GM19043 (cell line): ENCODE data around the gene TMEM245.

Source experiments
- ATAC-seq: cut with Tn5 transposase; IDR thresholded peaks from one replicate; pipeline ENCODE4 v1.9.1; 2021; ENCODE audit warnings: low read depth; ENCODE audit not compliant: unreplicated experiment

The TMEM245 gene

DNA sequence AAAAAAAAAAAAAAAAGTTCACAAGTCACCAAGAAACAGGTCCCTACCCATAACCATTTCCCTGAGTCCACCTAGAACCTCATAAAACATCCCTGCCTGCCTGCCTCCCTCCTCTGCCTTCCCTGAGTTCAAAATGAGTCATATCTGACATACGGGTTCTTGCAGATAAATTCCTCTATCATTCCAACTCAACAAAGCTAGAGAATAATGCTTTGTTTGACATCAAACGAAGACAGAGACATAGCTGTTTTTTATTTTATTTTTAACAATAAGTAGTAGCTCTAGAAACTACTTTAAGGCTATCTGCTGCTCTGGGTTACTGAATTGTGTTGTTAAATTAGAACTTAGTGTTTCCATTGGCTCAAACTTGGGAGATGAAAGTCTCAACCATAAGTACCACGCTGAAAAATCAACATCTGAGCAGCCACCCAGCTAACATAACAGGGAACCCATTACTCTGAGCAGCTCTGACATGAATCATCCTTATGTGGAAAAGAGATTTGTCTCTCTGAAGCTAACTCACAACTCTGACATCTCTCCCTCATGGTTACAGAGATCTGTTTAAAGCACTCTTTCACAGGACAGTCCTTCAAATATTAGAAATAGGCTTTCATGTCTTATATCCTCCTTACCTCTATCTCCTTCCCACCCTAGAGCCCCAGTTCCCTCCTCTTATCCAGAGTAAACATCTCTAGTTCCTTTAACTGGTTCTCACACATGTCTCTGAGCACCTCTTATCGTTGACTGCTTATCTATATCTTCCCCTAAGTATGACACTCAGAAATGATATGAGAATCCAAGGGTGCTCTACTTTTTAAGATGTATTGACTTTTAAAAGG, 12.1 kb downstream of the TMEM245 start:
- ATAC-seq: no peak

DNA sequence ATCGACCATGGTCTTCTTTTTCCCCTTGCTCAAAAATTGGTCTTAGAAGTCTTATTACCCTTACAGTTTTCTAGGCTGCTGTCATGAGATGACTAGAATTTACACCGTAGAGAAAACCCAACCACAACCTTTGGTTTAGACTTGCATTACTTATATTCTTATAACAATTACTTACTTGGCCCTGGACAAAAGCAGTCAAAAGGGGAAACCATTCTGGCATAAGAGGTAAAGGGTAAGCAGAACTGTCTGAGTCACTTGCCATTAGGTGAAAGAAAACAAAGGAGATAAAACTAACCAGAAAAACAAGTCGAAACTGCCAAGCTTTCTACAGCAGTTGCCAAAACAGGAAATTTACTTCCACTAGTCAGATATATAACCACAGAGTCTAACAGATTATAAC, 17.9 kb downstream of the TMEM245 start:
- ATAC-seq: peak; percentile 71

DNA sequence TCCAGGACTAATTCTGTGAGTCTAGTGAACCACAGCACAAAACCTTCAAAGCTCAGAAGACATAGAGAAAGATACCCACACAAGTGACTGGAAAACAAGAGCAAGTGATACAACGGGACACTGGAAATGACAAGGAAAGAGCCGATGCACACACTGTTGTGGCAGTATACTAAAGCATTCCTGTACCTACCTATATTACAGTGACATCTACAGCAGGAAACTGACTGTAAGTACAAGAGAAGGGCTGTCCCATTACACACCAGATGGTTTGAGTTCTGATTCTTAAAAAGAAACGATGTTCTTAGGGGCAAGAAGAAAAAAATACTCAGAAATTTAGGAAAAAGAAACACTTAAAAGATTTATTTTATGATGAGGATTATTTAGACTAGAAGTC, 18.5 kb downstream of the TMEM245 start:
- ATAC-seq: no peak

DNA sequence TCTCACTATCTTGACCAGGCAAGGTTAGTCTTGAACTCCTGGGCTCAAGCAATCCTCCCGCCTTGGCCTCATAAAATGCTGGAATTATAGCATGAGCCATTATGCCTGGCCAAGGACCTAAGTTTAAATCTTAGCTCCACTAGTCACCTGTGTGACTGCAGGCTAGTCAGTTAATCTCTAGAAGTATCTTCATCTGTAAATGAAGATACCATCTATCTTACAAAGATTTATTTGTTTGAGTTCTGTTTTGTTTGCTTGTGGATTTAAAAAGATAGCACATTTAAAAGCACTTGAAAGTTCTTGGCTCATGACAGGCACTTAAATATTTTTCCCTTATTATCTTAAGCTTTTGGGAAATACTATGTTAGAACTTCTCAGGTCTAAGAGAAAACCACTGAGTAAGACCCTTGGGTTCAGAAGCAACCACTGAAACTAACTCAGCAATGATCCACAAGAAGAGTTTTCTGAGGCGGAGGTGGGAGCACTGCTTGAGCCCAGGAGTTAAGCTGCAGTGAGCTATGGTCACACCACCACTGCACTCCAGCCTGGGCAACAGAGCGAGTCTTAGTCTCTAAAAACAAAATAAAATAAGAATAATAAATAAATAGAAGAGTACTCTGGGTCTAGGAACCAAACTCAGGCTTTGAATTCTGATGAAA, 19.1 kb downstream of the TMEM245 start:
- no peak for ATAC-seq

DNA sequence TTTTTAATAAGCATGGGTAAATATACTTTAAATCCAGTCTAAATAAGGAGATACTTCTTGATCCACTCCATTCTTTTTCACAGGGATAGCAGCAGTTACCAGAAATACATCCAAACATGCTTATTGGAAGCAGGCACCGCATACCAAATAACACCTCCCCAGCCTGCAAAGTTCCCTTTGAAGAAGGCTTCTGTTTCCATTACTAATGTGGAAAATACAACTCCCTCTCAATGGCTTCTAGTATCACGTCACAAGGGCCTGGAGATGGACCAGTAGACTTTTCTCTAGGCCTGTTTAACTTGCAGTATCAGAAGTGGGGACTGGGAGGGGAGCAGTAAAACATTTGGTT, 20.8 kb downstream of the TMEM245 start:
- ATAC-seq: no peak

DNA sequence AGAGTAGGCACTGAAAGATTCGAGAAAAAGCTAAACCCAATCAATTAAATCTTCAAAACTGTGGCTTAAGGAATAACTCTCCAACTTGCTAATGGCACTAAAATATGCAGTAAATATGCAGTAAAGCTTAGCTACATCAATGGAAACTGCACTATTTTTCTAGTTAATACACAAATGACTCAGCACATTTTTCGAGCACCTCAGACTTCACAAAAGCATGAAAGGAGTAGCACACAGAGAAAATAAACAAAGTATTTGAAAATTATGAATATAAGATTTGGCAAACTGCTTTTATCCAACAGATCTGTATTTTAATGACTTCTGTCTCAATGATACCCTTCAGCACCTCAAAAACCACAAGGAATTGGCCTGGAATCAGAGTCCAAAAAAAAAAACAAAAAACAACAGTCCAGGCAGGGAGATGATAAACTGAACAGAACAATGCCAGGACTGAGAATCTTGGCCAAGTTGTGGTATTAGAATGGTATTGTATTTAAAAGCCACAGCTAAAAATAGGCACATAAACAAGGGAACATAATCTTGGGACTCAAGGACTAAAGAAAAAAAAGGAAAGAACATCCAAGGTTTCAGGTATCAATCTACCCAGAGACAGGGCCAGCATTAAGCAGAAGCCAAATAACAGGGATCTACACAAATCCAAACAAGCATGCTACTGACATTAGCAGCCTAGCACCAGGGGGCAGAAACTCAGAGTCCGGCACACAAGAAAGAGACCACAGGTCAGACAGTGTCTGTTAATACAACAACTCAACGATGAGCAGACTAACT, 21.4 kb downstream of the TMEM245 start:
- ATAC-seq: peak; percentile 37

DNA sequence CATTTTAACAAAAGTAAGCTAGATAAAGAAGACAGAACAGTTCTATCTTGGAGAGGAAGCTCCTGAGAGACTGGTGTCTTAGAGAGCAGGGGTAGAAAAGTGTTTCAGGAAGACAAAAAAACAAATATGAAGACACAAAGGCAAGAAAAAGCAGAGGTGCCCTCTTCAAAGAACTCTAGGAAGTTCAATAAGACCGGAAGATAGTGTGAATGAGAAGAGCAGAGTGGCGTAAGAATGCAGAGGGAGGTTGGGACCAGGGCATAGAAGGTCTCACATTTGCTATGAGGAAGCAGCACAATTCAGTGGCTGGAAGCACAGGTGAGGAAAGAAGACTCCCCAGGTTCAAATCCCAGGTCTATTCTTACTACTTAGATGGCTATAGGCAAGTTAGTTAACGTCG, 22.6 kb downstream of the TMEM245 start:
- ATAC-seq: no peak

DNA sequence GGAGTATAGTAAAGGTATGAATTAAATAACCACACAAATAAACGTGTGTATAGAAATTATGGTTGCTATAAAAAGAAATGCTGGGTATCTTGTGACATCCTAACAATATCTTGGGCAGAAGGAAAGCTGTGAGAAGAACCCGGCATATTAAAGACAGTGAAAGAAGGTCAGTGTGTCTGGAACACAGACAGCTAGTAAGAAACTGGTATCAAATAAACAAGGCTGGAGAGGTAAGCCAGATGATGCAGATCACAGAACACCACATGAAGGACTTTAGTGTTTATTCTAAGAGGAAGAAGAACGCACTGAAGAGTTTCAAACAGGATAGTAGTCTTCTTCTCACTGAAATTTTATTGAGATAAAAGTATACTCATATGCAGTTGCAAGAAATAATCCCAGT, 24.4 kb downstream of the TMEM245 start:
- ATAC-seq: no peak

DNA sequence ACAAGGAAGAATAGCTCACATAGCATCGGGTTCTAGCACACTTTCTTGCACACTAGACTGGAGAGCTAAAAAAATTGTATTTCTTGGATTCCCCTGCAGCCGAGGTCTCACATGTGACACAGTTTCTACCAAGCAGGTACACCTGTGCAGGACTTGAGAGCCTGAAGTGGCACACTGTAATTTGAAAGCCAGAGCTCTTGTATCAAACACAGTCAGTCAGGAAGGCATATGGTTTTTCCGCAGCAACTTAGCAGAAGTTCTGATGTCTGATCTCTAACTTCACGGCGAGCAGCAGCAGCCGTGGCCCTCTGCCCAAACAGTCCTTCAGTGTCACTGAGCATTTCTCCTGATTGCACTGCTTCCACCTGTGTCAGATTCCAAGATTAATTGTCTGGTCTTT, 25.5 kb downstream of the TMEM245 start:
- no peak for ATAC-seq

DNA sequence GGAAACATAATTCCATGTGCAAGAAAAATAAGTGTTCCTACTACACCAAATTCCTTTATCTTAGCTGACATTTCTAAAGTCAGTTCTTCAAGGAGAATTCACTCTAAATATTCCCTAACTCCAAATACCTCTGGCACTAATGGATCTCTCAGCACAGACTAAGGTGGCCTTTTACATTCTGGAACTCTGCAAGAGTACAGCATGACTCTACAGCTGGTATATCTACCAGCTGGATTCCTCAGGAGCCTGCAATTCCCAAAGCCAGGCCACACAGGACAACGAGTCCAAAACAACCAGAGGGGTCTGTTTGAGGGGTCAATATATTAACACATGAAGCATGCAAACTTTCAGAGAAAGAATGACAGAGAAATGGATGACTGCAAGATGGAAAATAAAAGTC, 27.2 kb downstream of the TMEM245 start:
- no peak for ATAC-seq

DNA sequence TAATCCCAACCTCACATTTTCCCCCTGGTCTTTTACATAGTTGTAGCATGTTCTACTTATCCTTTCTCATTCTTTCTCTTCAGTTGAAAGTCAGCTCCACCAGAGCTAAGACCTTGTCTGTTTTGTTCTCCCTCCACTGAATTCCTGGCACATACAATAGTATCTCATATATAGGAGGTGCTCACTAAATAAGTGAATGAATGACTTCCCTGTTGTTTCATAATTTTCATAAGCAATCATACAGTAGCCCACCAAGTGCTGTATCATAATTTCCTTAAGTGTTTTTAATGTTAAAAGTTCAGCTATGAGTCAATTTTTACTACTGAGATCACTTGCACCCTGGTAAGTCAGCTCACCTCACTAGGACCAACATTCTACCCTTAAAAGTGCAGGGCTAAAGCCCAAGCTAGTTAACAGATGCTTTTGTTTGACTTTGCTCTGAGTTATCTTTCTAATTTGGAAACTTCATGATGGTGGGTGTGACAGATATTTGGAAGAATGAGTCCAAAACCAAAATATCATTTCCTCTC, 27.6 kb downstream of the TMEM245 start:
- ATAC-seq: no peak

DNA sequence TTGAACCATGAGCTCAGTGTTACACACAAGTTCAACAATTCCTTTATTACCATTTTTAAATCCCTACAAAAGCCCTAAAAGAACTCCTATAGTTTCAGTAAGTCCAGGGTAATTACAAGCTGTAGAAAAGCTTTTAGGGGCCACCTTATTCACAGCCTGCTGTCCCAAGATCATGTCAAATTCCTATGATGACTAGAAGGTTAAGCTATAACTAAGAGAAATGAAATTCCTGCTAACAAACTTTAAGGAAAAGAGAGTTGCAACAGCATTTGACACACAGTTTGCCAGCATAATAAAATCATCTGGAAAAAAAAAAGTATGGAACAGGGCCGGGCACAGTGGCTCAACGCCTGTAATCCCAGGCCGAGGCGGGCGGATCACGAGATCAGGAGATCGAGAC, 31.5 kb downstream of the TMEM245 start:
- ATAC-seq: no peak

DNA sequence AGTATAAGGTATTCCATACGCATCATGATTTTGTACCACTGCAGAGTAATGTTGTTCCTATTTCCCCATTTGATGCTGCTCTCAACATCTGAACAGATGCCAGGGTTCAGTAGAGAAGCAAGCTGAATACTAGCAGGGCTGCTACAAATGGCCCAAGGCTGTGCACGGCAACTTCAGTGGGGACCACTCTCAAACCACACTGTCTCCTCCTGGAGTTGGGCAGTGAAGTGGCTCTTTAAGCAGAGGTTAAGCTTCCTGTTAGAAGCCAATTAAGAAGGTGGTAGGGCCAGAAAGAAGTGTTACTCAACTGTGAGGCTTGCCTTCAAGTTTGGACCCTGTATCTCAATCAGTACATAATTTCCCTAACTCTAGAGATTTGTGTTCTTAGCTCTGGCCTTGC, 32.0 kb downstream of the TMEM245 start:
- no peak for ATAC-seq

DNA sequence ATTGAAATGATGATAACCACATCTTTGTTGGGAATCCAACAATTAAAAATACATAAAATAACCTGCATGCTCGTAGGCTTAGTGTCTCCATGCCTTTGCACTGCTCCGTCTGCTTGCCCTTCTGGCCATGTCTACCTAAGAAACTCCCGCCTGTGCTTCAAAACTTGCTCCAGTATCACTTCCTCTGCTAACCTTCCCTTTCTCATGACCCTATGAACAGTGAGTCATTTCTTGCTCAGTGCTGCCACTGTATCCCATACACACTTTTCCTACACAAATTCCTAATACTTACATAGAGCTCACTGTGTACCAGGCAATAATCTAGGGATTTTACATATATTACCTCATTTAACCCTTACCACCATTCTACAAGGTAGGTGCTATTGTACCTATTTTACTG, 33.5 kb downstream of the TMEM245 start:
- peak; percentile 90 for ATAC-seq

DNA sequence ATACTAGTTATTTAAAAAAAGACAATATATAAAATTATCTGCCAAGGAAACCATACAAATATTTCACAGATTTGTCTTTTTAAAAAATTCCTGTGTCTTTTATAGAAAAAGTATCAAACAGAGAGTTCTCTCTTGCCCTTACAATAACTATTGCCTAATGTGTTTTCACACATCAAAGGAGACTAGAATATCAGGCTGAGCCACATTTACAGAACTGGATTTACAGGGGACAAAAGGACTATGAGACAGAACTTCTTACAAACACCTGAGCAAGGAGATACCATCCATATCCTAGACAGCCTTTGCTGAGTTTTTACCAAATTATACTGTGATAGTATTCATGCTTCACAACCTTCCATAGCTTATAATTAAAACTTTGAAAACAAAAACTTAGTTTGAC, 34.2 kb downstream of the TMEM245 start:
- ATAC-seq: no peak

DNA sequence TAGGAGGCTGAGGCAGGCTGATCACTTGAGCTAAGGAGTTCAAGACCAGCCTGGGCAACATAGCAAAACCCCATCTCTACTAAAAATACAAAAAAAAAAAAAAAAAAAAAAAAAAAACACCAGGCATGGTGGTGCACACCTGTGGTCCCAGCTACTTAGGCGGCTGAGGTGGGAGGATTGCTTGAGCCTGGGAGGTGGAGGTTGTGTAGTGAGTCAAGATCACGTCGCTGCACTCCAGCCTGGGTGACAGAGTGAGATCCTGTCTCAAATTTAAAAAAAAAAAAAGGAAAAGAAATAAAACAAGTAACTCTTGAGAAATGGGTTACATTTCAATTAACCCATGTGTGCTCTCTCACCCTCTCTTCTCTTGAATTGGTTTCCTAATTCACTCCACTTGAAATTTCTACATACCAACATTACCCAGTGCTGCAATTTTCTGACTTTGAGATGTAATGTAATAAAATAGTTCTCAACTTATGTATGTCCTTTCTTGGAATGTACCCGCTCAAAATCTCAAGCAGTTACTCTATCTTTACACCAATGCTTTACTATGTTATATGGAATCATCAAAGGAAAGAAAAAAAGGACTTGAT, 35.8 kb downstream of the TMEM245 start:
- ATAC-seq: no peak

DNA sequence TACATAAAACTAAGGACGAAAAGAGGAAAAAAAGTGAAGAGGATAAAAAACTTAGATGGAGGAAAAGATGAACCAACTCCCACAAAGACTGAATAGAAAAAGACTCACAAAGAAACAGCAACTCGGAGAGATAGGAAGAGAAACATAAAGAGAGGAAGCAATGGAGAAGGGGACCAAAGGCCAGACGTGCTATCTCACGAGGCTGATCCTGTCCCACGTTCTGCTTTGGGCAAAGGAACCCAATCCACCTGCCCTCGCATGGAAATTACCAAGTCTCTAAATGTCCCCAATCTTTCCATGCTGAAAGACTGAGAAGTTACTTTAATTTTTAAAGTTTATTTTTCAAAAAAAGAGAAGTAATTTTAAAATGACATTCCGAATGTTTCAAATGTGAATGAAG, 36.6 kb downstream of the TMEM245 start:
- ATAC-seq: no peak

DNA sequence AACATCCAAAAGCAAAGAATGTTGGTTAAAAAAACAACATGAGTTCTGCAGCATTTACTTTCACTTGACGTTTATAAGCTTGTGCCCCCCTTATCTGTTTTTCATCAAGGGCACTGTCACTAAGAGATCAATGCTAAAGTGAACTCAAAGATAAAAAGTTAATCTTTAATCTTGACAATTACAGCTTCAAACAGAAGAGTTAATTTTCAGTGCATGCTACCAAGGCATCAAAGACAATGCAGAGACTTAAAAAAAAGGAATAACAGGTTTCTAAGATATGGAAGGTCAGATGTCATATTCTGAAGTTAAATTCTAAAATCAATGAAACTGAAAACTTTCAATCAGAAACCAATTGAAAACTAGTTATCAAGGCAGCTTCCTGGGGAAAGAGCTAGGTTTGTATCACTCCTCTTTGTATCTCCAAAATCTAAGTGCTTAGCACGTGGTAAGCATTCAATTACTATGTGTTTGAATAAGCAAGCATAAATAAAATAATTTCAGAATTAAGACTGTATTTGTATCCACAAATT, 37.6 kb downstream of the TMEM245 start:
- ATAC-seq: no peak

DNA sequence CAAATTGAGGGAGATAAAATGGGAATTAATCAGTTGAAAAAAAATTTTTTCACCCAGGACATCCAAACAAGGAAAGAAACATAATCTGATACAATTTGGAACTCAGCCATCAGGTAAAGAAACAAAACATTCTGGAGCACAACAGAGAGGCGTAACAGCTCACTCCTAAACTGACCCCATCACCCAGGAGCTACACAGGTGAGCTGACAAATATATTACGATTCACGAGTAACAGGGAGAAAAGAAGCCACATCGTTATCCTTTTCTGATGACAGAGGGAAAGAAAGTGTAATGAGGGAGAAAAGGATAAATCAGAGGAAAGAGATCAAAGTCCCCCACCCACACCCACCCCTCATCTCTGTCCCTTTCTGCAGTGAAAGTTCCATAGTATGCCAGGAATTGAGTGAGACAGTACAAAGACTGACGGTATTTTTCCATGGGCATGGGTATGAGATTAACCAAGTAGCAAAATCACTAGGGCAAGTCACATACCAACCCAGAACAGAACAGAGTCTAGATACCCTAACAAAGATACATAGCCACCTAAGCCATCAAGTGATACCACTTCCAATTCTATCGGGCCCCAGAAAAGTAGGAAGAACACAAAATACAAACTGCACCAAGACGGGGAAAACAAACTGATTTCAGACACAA, 45.4 kb downstream of the TMEM245 start:
- no peak for ATAC-seq

DNA sequence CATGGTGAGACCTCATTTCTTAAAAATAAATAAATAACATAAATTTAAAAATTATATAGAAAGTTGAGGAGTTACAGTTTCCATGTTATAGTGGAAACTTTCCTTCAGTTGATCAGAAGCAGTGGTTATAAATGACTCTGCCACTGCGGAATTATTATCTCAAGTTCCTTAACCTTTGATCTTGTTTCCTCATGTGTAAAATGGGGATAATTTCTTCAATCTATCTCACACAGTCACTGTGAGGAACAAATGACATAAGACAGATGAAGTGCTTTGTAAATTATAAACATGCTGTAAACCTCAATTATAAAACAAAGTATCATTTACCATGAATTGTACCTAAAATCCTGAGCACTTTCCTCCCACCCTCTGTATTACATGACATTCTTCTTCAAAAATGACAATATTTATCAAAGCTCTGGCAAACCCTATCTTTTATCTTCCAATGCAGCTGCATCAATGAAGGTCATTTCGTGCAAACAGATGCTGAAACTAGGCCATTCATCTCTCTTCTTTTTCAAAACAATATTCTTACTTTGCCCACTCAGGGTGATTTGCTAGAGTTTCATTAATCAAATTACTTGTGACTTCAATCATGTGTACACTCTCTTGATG, 46.8 kb downstream of the TMEM245 start:
- ATAC-seq: no peak
